Fibroblast of the aortic adventitia (primary cell): ENCODE data around the gene ZSWIM7. TPM values are rescaled to one million over a fixed set of nuclear protein-coding genes. Genes with fewer than 3 reads are reported as not detected.

ENCODE experiments used
- DNase-seq: peaks from one replicate; pipeline ENCODE4 v3.0.0-alpha.2; 2010; ENCODE audit warnings: low read depth
- H3K4me3 ChIP-seq: 2 replicates; pipeline ENCODE4 v1.5.1; 2011; ENCODE audit warnings: low read depth, mild to moderate bottlenecking, control low read depth, low read length, moderate library complexity
- CTCF ChIP-seq: IDR thresholded peaks from 2 replicates; pipeline ENCODE4 v1.5.1; 2011; ENCODE audit warnings: mild to moderate bottlenecking, low read length, control low read depth, inconsistent platforms; ENCODE audit not compliant: insufficient read depth
- total RNA-seq: library from RNA; depleted of rRNA; stranded (reverse); fragments of >200 nt; gene quantifications from 2 replicates; pipeline ENCODE4 v1.2.3, GENCODE V29; 2012; ENCODE audit warnings: low replicate concordance

ZSWIM7 gene
- total RNA-seq, 1 donor, result 17.3 TPM

GRCh38 chr17:15963670-15964110, 35.8 kb downstream of the ZSWIM7 start:
- no peak for TF ChIP-seq CTCF
- no peak overlapping the region for H3K4me3 ChIP-seq
- DNase-seq, result peak; percentile 67

- TF ChIP-seq CTCF, result no peak
- no peak overlapping the region for H3K4me3 ChIP-seq
- no peak for DNase-seq
These were observed 41.0 kb downstream of the ZSWIM7 start for GRCh38 chr17:15958484-15958854.

- DNase-seq, result no peak
- no peak overlapping the region for H3K4me3 ChIP-seq
- TF ChIP-seq CTCF, result no peak
These were observed 41.7 kb downstream of the ZSWIM7 start for GRCh38 chr17:15957608-15958307.

- no peak overlapping the region for H3K4me3 ChIP-seq
- DNase-seq, result no peak
- no peak for TF ChIP-seq CTCF
These were observed 42.3 kb downstream of the ZSWIM7 start for GRCh38 chr17:15957206-15957605.

GRCh38 chr17:15955793-15956541, 43.5 kb downstream of the ZSWIM7 start:
- no peak overlapping the region for H3K4me3 ChIP-seq
- no peak for DNase-seq
- no peak for TF ChIP-seq CTCF

GRCh38 chr17:15954222-15954621, 45.3 kb downstream of the ZSWIM7 start:
- peak; percentile 83 for DNase-seq
- no peak overlapping the region for H3K4me3 ChIP-seq
- TF ChIP-seq CTCF, result no peak
